HepG2 (cell line): ENCODE data around the gene COL26A1.

Experiments
- PHB2 ChIP-seq: fragments of 450-650 bp; IDR thresholded peaks from 2 replicates; pipeline ENCODE4 v1.6.1; 2018; ENCODE audit not compliant: partially characterized antibody
- POLR2A ChIP-seq, 2 experiments: IDR thresholded peaks; 2 replicates each; pipeline ENCODE4 v1.6.1; 2011; ENCODE audit warnings: low read depth in 2 of 2, low read length in 2 of 2, mild to moderate bottlenecking in 1 of 2, moderate library complexity in 1 of 2; ENCODE audit not compliant: insufficient read depth in 1 of 2

DNA sequence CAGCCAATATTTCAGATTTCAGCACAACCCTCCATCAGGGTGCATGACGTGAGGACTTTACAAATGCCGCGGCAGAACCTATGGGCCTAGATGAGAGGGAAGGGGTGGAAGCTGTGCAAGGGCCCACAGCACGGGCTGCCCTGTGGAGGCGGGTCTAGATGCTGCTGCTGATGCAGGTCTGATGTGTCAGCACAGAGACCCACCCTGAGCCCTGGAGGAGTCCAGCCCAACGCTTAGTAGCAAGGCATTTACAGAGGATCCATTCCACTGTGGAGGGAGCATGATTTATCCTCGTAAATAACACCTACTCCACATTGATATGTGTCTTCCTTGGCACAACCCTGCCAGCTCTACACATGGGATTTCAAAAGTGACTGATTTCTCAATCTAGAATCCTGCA lies 217.9 kb downstream of the COL26A1 start:
- TF ChIP-seq PHB2 (no peak), POLR2A (IDR thresholded peaks at IDR 0.05; ENCODE audit: insufficient read depth in 1 of 2, low read depth in 2 of 2, low read length in 2 of 2) (no peak)
